GOT3 (cell line): ENCODE measurements around the gene PRKG2.

ENCODE experiments used
- DNase-seq: peaks from one replicate; lab custom pipeline; 2025; ENCODE audit warnings: mixed read lengths; lab: John Stamatoyannopoulos, UW

The PRKG2 gene

GRCh38 chr4:81215931-81216330 lies 909 bp upstream of the PRKG2 start:
- DNase-seq = no peak

GRCh38 chr4:81214144-81214880 lies 710 bp downstream of the PRKG2 start:
- no peak for DNase-seq

GRCh38 chr4:81213671-81214070 lies 1.4 kb downstream of the PRKG2 start:
- DNase-seq = no peak

- no peak for DNase-seq
Measured at GRCh38 chr4:81211956-81212355, 3.1 kb downstream of the PRKG2 start.

- DNase-seq = no peak
Measured at GRCh38 chr4:81207828-81208227, 7.2 kb downstream of the PRKG2 start.

GRCh38 chr4:81205302-81205701 lies 9.7 kb downstream of the PRKG2 start:
- no peak for DNase-seq

- no peak for DNase-seq
Measured at GRCh38 chr4:81204571-81204970, 10.5 kb downstream of the PRKG2 start.

GRCh38 chr4:81199831-81200230 lies 15.2 kb downstream of the PRKG2 start:
- DNase-seq = no peak

GRCh38 chr4:81198609-81199008 lies 16.4 kb downstream of the PRKG2 start:
- DNase-seq = no peak

- DNase-seq = no peak
Measured at GRCh38 chr4:81197864-81198524, 17.0 kb downstream of the PRKG2 start.

- DNase-seq = no peak
Measured at GRCh38 chr4:81196126-81196650, 18.8 kb downstream of the PRKG2 start.

- no peak for DNase-seq
Measured at GRCh38 chr4:81195475-81195874, 19.5 kb downstream of the PRKG2 start.

- DNase-seq = no peak
Measured at GRCh38 chr4:81194286-81194685, 20.7 kb downstream of the PRKG2 start.

GRCh38 chr4:81180916-81181315 lies 34.1 kb downstream of the PRKG2 start:
- DNase-seq = no peak

- no peak for DNase-seq
Measured at GRCh38 chr4:81179326-81179725, 35.7 kb downstream of the PRKG2 start.

GRCh38 chr4:81173213-81173612 lies 41.8 kb downstream of the PRKG2 start:
- no peak for DNase-seq

GRCh38 chr4:81166458-81167160 lies 48.4 kb downstream of the PRKG2 start:
- DNase-seq = no peak

GRCh38 chr4:81165861-81166430 lies 49.1 kb downstream of the PRKG2 start:
- DNase-seq = no peak

GRCh38 chr4:81164623-81165416 lies 50.2 kb downstream of the PRKG2 start:
- DNase-seq = no peak

- DNase-seq = no peak
Measured at GRCh38 chr4:81164126-81164525, 50.9 kb downstream of the PRKG2 start.

- DNase-seq = no peak
Measured at GRCh38 chr4:81162752-81163458, 52.1 kb downstream of the PRKG2 start.
